Ishikawa (cell line): ENCODE results near the gene SLC35F6.

Source experiments
- CEBPB ChIP-seq: IDR thresholded peaks from 2 replicates; pipeline ENCODE4 v1.6.1; 2012
- CREB1 ChIP-seq: IDR thresholded peaks from 2 replicates; pipeline ENCODE4 v1.6.1; 2012; ENCODE audit warnings: low read depth
- EGR1 ChIP-seq: IDR thresholded peaks from 2 replicates; pipeline ENCODE4 v1.6.1; 2012
- EP300 ChIP-seq: IDR thresholded peaks from 2 replicates; pipeline ENCODE4 v1.6.1; 2012; ENCODE audit warnings: borderline replicate concordance
- FOXM1 ChIP-seq: IDR thresholded peaks from 2 replicates; pipeline ENCODE4 v1.6.1; 2012; ENCODE audit warnings: low read depth, borderline replicate concordance
- MAX ChIP-seq: IDR thresholded peaks from 2 replicates; pipeline ENCODE4 v1.6.1; 2012
- NFIC ChIP-seq: IDR thresholded peaks from 2 replicates; pipeline ENCODE4 v1.6.1; 2012
- RAD21 ChIP-seq: IDR thresholded peaks from 2 replicates; pipeline ENCODE4 v1.6.1; 2012; ENCODE audit warnings: low read depth
- REST ChIP-seq: IDR thresholded peaks from 2 replicates; pipeline ENCODE4 v1.6.1; 2012; ENCODE audit warnings: low read depth, mild to moderate bottlenecking
- TAF1 ChIP-seq: IDR thresholded peaks from 2 replicates; pipeline ENCODE4 v1.6.1; 2012; ENCODE audit warnings: low read depth, mild to moderate bottlenecking
- TCF12 ChIP-seq: IDR thresholded peaks from 2 replicates; pipeline ENCODE4 v1.6.1; 2012; ENCODE audit warnings: low read depth
- TEAD4 ChIP-seq: IDR thresholded peaks from 2 replicates; pipeline ENCODE4 v1.6.1; 2012
- USF1 ChIP-seq: IDR thresholded peaks from 2 replicates; pipeline ENCODE4 v1.6.1; 2012
- YY1 ChIP-seq: IDR thresholded peaks from 2 replicates; pipeline ENCODE4 v1.6.1; 2012; ENCODE audit warnings: low read depth
- ZBTB7A ChIP-seq: IDR thresholded peaks from 2 replicates; pipeline ENCODE4 v1.6.1; 2012; ENCODE audit warnings: low read depth

The SLC35F6 gene

GRCh38 chr2:26740346-26740745 is 23.7 kb upstream of the SLC35F6 start:
- no peak for TF ChIP-seq RAD21
- no peak for TF ChIP-seq CREB1
- no peak for TF ChIP-seq NFIC
- no peak for TF ChIP-seq TCF12
- TF ChIP-seq CEBPB, result no peak
- TF ChIP-seq EP300, result no peak
- TF ChIP-seq TEAD4, result no peak
- no peak for TF ChIP-seq EGR1
- no peak for TF ChIP-seq USF1
- TF ChIP-seq ZBTB7A, result no peak
- no peak for TF ChIP-seq MAX
- TF ChIP-seq REST, result no peak
- TF ChIP-seq YY1, result no peak

GRCh38 chr2:26740890-26741302 is 23.2 kb upstream of the SLC35F6 start:
- TF ChIP-seq USF1, result no peak
- TF ChIP-seq REST, result no peak
- no peak for TF ChIP-seq CREB1
- no peak for TF ChIP-seq ZBTB7A
- TF ChIP-seq CEBPB, result no peak
- no peak for TF ChIP-seq EP300
- no peak for TF ChIP-seq EGR1
- no peak for TF ChIP-seq MAX
- no peak for TF ChIP-seq FOXM1
- no peak for TF ChIP-seq TAF1
- TF ChIP-seq TCF12, result no peak
- no peak for TF ChIP-seq TEAD4
- TF ChIP-seq YY1, result no peak
- no peak for TF ChIP-seq RAD21

GRCh38 chr2:26742048-26742770 is 21.9 kb upstream of the SLC35F6 start:
- no peak for TF ChIP-seq TAF1
- TF ChIP-seq EP300, result no peak
- TF ChIP-seq YY1, result no peak
- no peak for TF ChIP-seq RAD21
- no peak for TF ChIP-seq REST
- TF ChIP-seq TCF12, result no peak
- TF ChIP-seq ZBTB7A, result no peak
- TF ChIP-seq NFIC, result no peak
- TF ChIP-seq EGR1, result no peak
- no peak for TF ChIP-seq USF1
- TF ChIP-seq MAX, result no peak
- TF ChIP-seq CEBPB, result no peak
